Measurements from ENCODE around the gene COX14.

COX14 gene

DNA sequence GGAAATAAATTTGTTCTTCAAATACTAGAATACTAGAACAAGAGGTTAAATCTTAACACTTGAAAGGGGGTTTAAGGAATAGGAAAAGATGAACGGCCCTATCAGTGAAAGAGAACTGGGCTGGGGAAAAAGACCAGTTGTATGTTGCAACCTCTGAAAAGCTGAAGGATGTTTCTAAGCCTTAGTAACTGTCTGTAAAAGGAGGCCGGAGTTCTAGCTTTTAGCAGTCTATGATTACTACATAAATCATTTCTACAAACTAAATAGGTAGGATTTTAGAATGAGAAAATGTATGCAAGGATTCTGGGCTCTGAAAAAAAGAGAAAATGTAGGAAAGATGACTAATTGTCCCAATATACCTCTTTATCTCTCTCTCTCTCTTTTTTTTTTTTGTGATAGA is 50.2 kb downstream of the COX14 start:
- no peak for DNase-seq

DNA sequence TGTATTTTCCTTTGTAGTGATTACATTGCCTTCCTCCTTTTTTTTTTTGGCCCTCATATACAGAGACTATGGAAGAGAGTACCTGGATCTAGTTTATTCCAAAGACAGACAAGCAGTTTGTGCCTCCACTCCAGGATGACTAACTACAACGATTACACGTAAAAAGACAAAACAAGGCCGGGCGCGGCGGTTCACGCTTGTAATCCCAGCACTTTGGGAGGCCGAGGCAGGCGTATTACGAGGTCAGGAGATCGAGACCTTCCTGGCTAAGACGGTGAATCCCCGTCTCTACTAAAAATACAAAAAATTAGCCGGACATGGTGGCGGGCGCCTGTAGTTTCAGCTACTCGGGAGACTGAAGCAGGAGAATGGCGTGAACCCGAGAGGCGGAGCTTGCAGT is 52.9 kb downstream of the COX14 start:
- DNase-seq = no peak

DNA sequence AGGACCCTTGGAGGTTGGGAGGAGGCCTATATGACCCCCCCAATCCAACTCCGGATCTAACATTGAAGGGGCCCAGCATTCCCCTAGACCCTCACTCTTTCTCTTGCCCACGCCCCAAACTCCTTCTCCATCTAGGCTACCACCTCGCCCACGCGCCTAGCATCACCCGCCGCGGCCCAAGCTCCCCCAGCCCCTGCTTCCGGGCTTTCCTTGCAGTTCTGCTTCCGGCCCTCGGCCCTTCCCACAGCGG is 54.7 kb downstream of the COX14 start:
- DNase-seq = peak; percentile 77 to 84

DNA sequence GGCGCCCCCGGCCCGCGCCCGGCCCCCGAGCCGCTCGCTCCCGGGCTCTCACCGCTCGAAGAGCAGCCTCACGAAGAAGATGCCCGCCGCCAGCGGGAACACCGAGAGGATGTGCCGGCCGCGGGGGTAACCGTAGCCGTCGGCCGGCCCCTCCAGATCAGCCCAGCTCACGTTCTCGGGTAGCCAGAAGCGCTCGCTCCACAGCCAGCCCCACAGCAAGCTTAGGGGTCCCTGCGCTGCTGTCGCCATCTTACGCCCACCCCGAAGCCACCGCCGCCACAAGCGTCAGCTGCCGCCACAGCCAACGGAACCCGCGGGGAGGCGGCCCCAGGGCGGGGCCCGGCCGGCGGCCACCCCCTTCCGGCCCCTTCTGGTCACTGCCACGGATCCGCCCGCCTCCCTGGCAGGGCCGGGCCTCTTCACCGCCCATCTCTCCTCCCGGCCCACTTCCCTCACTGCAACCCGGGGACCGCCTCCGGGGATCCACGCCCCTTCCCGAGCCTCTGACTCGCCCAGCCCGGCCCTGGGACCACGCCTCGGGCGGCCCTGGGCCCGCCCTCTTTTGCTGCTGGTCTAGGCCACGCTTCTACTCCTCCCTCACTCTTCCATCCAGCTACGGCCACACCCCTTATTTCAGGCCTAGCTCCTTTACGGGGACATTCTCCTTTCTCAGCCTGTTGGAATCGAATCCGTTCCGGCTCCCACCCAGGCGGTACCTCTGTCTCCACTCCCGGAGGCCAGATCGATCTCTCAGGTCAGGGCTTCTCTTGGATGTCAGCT is 55.2 kb downstream of the COX14 start, which contains the start of gene CERS5:
Gene CERS5 (minus strand): TSS at position 321 of the 780 bp plus-strand sequence. CDS start 72 bp downstream, at position 249.
- peak; percentile 99 for DNase-seq

Data from activated T-cell treated with anti-CD3 and anti-CD28 coated beads, Interleukin-2, amount 50 U/mL, for 48 hours (primary cell).